ENCODE measurements around the gene HMGB3.
"Not testable (repeated sequence)": the region's sequence is repeated elsewhere in the genome, so short reads cannot be mapped to it uniquely, and the experiment has no call there.

Gene HMGB3

GRCh38 chrX:150966235-150966634, 16.9 kb upstream of the HMGB3 start:
- Mint-ChIP-seq H3K27me3 (peaks cover 44% of the 10 kb centered on the region), H3K36me3 (ENCODE audit: low read depth) (no peaks in the 10 kb centered on the region), H3K9me3 (no peaks in the 10 kb centered on the region), H3K27ac (no peak overlapping the region), H3K4me1 (ENCODE audit: low read depth) (no peaks in the 10 kb centered on the region), H3K4me3 (no peak overlapping the region)
- no peak for DNase-seq

GRCh38 chrX:150966742-150967141, 16.4 kb upstream of the HMGB3 start:
- H3K27me3 Mint-ChIP-seq, result peaks cover 47% of the 10 kb centered on the region

DNA sequence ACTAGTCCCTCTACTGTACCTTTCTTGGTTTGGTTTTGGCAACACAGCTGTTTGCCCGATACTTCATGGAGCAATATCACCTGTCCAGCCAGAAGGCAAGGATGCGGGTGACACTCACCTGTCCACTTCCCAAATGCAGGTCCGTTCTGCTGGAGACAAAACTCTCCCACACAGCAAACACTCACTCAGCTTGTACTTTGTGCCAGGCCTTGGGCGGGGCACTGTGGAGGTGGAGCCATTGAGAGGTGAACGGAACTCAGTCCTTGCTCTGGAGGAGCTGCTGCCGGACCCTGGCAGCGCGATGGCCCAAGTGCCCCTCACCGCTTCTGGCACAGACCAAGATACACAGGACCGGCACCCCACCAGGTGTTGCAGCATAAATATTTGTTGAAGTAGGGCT, 15.3 kb upstream of the HMGB3 start:
- H3K4me1 Mint-ChIP-seq (ENCODE audit: low read depth), result no peaks in the 10 kb centered on the region
- H3K36me3 Mint-ChIP-seq (ENCODE audit: low read depth), result no peaks in the 10 kb centered on the region
- H3K27ac Mint-ChIP-seq, result no peak overlapping the region
- no peak for DNase-seq
- no peaks in the 10 kb centered on the region for H3K9me3 Mint-ChIP-seq
- H3K27me3 Mint-ChIP-seq, result peaks cover 46% of the 10 kb centered on the region
- H3K4me3 Mint-ChIP-seq, result no peak overlapping the region

More at GRCh38 chrX:150966742-150967141, 16.4 kb upstream of the HMGB3 start:
- DNase-seq, result no peak
- no peaks in the 10 kb centered on the region for H3K36me3 Mint-ChIP-seq (ENCODE audit: low read depth)
- H3K27ac Mint-ChIP-seq, result no peak overlapping the region
- H3K4me1 Mint-ChIP-seq (ENCODE audit: low read depth), result no peaks in the 10 kb centered on the region
- H3K9me3 Mint-ChIP-seq, result no peaks in the 10 kb centered on the region
- H3K4me3 Mint-ChIP-seq, result no peak overlapping the region

DNA sequence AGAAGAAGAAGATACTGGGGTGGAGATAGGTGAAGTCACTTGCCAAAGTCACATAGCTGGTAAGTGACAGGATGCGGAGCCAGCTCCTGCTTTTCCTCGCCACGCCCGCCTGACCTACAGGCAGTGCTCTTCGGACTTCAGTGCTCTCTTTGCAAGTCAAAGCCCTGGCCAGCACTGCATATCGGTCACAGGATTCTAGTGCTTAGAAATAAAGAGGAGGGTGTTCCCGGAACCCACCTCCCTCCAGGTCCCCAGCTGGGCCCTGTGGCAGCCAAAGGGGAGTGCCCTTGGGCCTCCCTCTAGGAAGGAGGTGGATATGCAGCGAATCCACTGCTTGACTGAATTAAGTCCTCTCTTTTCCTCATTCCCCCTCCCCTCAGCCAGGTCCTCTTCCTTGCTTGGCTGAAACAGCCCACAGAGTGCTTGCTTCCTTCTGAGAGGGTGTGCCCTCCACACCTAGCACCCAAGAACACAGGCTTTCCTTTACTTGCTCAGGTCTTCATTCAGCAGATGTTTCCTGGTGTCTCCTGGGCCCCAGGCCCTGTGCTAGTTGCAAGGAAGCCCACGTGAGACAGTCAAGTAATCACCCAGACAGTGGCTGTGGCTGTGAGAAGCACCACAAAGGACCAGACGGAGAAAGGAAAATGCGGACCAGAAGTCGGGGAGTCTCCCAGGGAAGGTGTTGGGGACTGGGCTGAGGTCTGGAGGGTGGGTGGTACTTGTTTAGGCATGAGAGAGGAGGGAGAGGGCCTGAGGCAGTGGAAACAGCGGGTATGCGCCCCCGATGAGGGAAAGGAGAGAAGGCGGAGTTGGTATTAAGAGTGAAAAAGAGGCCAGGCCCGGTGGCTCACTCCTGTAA, 14.0 kb upstream of the HMGB3 start:
- Mint-ChIP-seq H3K4me1 (ENCODE audit: low read depth) (no peaks in the 10 kb centered on the region), H3K27ac (no peak overlapping the region), H3K36me3 (ENCODE audit: low read depth) (no peaks in the 10 kb centered on the region), H3K4me3 (no peak overlapping the region), H3K27me3 (peaks cover 40% of the 10 kb centered on the region), H3K9me3 (no peaks in the 10 kb centered on the region)
- no peak for DNase-seq

DNA sequence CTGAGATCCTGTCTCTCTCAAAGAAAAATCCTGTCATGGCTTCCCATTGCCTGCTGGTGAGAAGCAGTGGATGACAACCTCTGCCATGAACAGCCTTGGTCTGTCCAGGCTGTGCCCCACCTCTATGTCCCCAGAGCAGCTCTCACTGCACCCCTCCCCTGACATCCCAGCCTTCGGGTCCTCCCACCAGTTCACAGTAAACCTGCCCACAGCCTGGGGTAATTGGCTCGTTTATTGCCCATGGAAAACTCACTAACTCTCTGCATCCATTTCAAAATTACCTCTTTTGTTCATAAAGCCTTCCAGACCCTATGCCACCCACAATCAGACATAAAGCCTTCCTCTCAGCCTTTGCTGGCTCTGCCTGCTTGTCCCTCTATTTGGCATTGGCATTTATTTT, 10.7 kb upstream of the HMGB3 start:
- no peaks in the 10 kb centered on the region for H3K4me1 Mint-ChIP-seq (ENCODE audit: low read depth)
- no peaks in the 10 kb centered on the region for H3K9me3 Mint-ChIP-seq
- DNase-seq, result no peak
- no peaks in the 10 kb centered on the region for H3K36me3 Mint-ChIP-seq (ENCODE audit: low read depth)
- no peak overlapping the region for H3K4me3 Mint-ChIP-seq
- peaks cover 16% of the 10 kb centered on the region for H3K27me3 Mint-ChIP-seq
- H3K27ac Mint-ChIP-seq, result no peak overlapping the region

DNA sequence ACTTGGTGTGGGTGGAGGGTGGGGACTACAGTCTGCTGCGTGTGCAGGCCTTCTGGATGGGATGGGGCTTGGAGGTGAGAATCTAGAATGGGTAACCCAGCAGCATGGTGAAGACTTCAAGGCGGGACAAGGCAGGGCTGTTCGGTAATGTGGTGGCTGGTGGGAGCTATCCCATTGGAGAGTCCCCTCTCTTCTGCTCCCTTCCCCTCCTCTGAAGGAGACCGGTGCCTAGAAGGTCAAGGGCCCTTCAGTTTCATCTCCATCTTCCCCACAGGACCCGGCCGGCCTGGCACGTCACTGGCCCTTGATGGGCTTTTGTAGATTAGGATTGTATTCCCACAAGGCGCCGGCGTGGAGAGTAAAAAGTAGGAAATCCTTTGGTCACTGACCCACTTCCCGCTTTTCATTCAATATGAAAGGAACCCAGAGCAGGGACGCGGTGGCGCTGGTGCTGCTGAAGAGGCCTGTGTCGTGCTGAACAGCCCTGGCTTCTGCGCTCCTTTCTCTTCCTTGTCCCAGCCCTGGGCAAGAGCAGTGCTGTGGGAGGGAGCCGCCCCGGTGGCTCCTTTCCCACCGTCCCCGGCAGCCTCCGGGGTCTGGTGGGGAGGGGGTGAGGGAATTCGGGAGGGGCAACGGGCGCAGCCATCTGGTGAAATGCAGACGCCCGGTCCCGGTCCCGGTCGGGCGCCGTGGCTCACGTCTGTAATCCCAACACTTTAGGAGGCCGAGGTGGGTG, 7.3 kb upstream of the HMGB3 start:
- no peak overlapping the region for H3K27ac Mint-ChIP-seq
- no peaks in the 10 kb centered on the region for H3K36me3 Mint-ChIP-seq (ENCODE audit: low read depth)
- no peak for DNase-seq
- no peak overlapping the region for H3K4me3 Mint-ChIP-seq
- H3K27me3 Mint-ChIP-seq, result peaks cover 4% of the 10 kb centered on the region
- H3K4me1 Mint-ChIP-seq (ENCODE audit: low read depth), result no peaks in the 10 kb centered on the region
- no peaks in the 10 kb centered on the region for H3K9me3 Mint-ChIP-seq

DNA sequence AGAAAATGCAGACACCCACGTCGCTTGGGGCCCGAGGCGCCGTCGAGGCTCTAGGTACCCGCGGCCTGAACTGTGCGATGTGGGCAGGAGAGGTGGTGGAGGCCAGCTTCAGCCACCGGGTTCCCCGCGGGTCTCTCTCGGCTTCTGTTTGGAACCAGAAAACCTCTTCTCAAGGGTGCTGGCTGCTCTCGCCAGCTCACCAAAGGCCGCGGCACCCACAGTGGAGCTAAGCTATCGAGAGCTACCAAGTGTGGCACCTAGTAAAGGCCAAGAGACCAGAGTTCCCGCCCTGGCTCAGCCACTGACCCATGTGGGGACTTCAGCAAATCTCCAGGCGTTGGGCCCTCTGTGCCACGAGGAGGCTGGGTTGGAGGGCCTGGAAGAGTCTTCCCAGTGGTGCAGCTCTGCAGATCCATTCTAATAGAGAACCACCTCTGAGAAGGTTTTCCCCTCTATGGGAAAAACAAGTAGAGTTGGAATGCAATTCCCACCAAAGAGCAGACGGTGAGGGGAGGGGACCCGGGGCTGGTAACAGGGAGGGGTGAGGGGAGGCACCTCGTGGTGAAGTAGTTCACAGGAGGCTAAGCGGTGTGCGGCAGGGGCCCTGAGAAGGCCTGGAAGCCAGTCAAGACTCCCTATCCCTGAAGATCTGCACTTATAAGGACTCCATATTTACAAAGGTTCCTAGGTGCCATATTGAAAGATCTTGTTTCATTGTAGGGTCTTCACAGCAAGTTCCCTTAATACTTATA, 5.5 kb upstream of the HMGB3 start:
- Mint-ChIP-seq H3K27ac (no peak overlapping the region), H3K27me3 (peaks cover 13% of the 10 kb centered on the region), H3K4me3 (no peak overlapping the region), H3K4me1 (ENCODE audit: low read depth) (no peaks in the 10 kb centered on the region), H3K36me3 (ENCODE audit: low read depth) (no peaks in the 10 kb centered on the region), H3K9me3 (no peaks in the 10 kb centered on the region)
- no peak for DNase-seq

GRCh38 chrX:150980186-150980585, 2.9 kb upstream of the HMGB3 start:
- H3K27ac Mint-ChIP-seq, result no peak overlapping the region
- no peak for DNase-seq
- H3K27me3 Mint-ChIP-seq, result peaks cover 19% of the 10 kb centered on the region
- peaks cover 3% of the 10 kb centered on the region for H3K4me1 Mint-ChIP-seq (ENCODE audit: low read depth)
- no peak overlapping the region for H3K4me3 Mint-ChIP-seq
- H3K9me3 Mint-ChIP-seq, result no peaks in the 10 kb centered on the region
- H3K36me3 Mint-ChIP-seq (ENCODE audit: low read depth), result peaks cover 4% of the 10 kb centered on the region

- H3K4me1 Mint-ChIP-seq (ENCODE audit: low read depth), result peaks cover 3% of the 10 kb centered on the region
- H3K36me3 Mint-ChIP-seq (ENCODE audit: low read depth), result peaks cover 4% of the 10 kb centered on the region
- no peaks in the 10 kb centered on the region for H3K9me3 Mint-ChIP-seq
- H3K27me3 Mint-ChIP-seq, result peaks cover 25% of the 10 kb centered on the region
- no peak for DNase-seq
- no peak overlapping the region for H3K27ac Mint-ChIP-seq
- no peak overlapping the region for H3K4me3 Mint-ChIP-seq
Measured at GRCh38 chrX:150980711-150981110, 2.4 kb upstream of the HMGB3 start.

DNA sequence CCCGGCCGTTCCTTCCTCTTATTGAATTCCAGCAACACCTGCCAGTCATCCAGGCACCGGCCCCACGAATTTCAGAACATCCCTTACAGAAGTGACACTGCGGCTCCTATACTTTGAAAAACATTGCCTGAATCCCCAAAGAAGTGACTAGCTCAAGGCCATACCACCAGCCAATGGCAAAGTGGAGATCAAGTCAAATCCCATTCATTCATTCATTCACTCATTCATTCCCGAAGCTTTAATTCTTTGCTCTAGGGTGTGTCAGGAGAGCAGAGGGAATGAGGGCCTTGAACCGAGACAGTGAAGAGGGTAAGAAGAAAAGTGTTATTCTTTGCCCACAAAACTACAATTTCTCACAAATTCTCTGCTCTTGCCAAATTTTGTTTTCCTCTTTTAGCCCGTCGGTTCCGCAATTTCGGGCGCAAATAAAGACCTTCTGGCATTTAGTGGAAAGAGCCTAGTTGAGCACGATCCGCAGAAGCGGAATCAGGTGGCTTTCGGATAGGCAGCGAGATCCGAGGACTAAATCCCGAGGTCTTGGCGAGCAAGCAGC, 824 bp upstream of the HMGB3 start:
- H3K27me3 Mint-ChIP-seq, result peaks cover 32% of the 10 kb centered on the region
- H3K27ac Mint-ChIP-seq, result no peak overlapping the region
- H3K36me3 Mint-ChIP-seq (ENCODE audit: low read depth), result peaks cover 14% of the 10 kb centered on the region
- no peaks in the 10 kb centered on the region for H3K9me3 Mint-ChIP-seq
- peaks cover 3% of the 10 kb centered on the region for H3K4me1 Mint-ChIP-seq (ENCODE audit: low read depth)
- no peak for DNase-seq
- peak overlapping the region; percentile 66 for H3K4me3 Mint-ChIP-seq

GRCh38 chrX:150983521-150984168, 510 bp downstream of the HMGB3 start:
- Mint-ChIP-seq H3K4me1 (ENCODE audit: low read depth) (peaks cover 3% of the 10 kb centered on the region), H3K4me3 (peak overlapping the region; percentile 45), H3K9me3 (no peaks in the 10 kb centered on the region), H3K27ac (no peak overlapping the region), H3K27me3 (peaks cover 36% of the 10 kb centered on the region), H3K36me3 (ENCODE audit: low read depth) (peaks cover 23% of the 10 kb centered on the region)
- no peak for DNase-seq

DNA sequence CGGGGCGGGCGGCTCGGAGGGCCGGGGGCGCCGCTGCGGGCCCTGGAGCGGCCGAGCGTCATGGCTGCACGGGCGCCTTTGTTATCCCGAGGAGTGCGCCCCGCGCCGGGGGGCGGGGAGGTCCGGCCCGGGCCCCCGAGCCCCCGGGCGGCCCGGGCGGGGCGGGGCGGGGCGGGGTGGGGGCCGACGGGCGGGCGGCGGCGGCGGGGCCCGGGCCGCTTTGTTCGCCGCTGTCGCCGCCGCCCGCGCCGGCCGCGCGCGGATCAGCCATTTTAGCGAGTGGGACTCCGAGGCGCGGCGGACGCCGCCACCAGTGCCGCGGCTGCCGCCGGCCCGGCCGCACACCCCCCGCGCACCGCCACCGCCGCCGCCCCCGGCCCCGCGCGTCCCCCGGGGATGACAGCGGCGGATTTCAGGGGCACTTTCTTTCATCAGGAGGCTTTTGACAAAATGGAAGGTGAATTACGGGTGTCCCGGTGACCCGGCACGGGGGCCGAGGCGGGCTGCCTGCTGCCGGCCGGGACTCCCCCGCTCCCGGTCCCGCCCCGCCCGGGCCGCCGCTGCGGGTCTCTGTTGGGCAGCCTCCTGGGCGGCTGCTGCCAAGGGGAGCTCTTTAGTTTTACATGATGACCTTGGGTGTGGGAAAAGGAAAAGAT, 1.2 kb downstream of the HMGB3 start:
- Mint-ChIP-seq H3K27me3 (peaks cover 36% of the 10 kb centered on the region), H3K27ac (peak overlapping the region; percentile 82), H3K4me1 (ENCODE audit: low read depth) (peaks cover 3% of the 10 kb centered on the region), H3K4me3 (peak overlapping the region; percentile 76), H3K9me3 (no peaks in the 10 kb centered on the region), H3K36me3 (ENCODE audit: low read depth) (peaks cover 24% of the 10 kb centered on the region)
- peak; percentile 40 for DNase-seq

DNA sequence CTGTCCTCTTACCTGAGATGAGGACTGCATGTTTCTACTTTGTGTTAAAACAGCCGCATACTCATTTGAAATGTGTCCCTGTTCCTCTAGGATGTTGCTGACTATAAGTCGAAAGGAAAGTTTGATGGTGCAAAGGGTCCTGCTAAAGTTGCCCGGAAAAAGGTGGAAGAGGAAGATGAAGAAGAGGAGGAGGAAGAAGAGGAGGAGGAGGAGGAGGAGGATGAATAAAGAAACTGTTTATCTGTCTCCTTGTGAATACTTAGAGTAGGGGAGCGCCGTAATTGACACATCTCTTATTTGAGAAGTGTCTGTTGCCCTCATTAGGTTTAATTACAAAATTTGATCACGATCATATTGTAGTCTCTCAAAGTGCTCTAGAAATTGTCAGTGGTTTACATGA, 4.6 kb downstream of the HMGB3 start:
- not testable (repeated sequence) for DNase-seq; H3K9me3 Mint-ChIP-seq; H3K4me1 Mint-ChIP-seq (ENCODE audit: low read depth); H3K27ac Mint-ChIP-seq; H3K4me3 Mint-ChIP-seq
- H3K27me3 Mint-ChIP-seq, result peaks cover 30% of the 10 kb centered on the region
- peaks cover 24% of the 10 kb centered on the region for H3K36me3 Mint-ChIP-seq (ENCODE audit: low read depth)

DNA sequence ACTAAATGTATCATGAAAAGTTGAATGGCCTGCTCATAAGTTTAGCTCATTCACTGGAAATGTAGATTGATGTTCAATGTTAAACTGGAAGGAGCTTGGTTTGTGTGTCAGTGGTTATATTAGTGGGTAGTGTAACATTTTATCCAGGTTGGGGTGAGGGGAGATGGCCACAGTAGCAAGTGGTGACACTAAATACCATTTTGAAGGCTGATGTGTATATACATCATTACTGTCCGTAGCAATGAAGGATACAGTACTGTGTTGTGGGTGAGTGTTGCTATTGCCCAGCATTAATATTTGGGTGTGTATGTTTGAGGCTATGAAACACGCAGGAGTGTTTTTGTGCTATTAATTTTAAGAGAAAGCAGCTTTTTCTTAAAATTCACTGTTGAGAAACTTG, 6.3 kb downstream of the HMGB3 start:
- H3K36me3 Mint-ChIP-seq (ENCODE audit: low read depth), result peaks cover 24% of the 10 kb centered on the region
- H3K27me3 Mint-ChIP-seq, result peaks cover 32% of the 10 kb centered on the region
- H3K4me3 Mint-ChIP-seq, result no peak overlapping the region
- no peaks in the 10 kb centered on the region for H3K9me3 Mint-ChIP-seq
- no peak for DNase-seq
- H3K4me1 Mint-ChIP-seq (ENCODE audit: low read depth), result peaks cover 3% of the 10 kb centered on the region
- no peak overlapping the region for H3K27ac Mint-ChIP-seq

Measured in activated T-cell treated with anti-CD3 and anti-CD28 coated beads, Interleukin-2, amount 50 U/mL, for 24 hours (primary cell).